Testis (tissue), 2 donors: ENCODE measurements around the gene AARSD1.

Source experiments
- POLR2A ChIP-seq: fragments of 450-650 bp; IDR thresholded peaks from one replicate; pipeline ENCODE4 v1.6.1; 2017; ENCODE audit warnings: antibody characterized with exemption, mild to moderate bottlenecking, moderate library complexity
- TF ChIP-seq, protein P1 (sequence below), 3 experiments: fragments of 450-650 bp in 2 of 3; fragments of 200-600 bp in 1 of 3; sonication (generic) in 1 of 3; IDR thresholded peaks; one replicate each; pipeline ENCODE4 v1.5.1; 2016 to 2019; ENCODE audit warnings: antibody characterized with exemption in 3 of 3, mild to moderate bottlenecking in 2 of 3, moderate library complexity in 1 of 3

GRCh38 chr17:42967925-42968324, 3.7 kb upstream of the AARSD1 start:
- no peak for TF ChIP-seq POLR2A
- TF ChIP-seq, protein P1, sequence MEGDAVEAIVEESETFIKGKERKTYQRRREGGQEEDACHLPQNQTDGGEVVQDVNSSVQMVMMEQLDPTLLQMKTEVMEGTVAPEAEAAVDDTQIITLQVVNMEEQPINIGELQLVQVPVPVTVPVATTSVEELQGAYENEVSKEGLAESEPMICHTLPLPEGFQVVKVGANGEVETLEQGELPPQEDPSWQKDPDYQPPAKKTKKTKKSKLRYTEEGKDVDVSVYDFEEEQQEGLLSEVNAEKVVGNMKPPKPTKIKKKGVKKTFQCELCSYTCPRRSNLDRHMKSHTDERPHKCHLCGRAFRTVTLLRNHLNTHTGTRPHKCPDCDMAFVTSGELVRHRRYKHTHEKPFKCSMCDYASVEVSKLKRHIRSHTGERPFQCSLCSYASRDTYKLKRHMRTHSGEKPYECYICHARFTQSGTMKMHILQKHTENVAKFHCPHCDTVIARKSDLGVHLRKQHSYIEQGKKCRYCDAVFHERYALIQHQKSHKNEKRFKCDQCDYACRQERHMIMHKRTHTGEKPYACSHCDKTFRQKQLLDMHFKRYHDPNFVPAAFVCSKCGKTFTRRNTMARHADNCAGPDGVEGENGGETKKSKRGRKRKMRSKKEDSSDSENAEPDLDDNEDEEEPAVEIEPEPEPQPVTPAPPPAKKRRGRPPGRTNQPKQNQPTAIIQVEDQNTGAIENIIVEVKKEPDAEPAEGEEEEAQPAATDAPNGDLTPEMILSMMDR (IDR thresholded peaks at IDR 0.05), result no peak
